ENCODE data around the gene SVIL. TPM values are rescaled to one million over a fixed set of nuclear protein-coding genes. Genes with fewer than 3 reads are reported as not detected.

Gene SVIL
- total RNA-seq, 2 experiments from 2014 or later = 0.47 to 1.5 TPM

GRCh38 chr10:29622382-29622922, 12.3 kb downstream of the SVIL start:
- CTCF ChIA-PET (ENCODE audit: unreplicated experiment) = no interaction called here
- no TSS peak for BruUV-seq (replicated peaks)
- Histone ChIP-seq H3K79me2 (ENCODE audit: insufficient read depth, low read depth, low read length) (no peaks in the 10 kb centered on the region), H3K9me2 (ENCODE audit: insufficient read depth, low read length) (no peaks in the 10 kb centered on the region), H4K20me1 (ENCODE audit: insufficient read depth, low read length) (no peaks in the 10 kb centered on the region), H3K36me3 (ENCODE audit: insufficient read depth, low read length) (no peaks in the 10 kb centered on the region), H3K4me2 (ENCODE audit: low read length) (no peak overlapping the region), H3K9me3 (ENCODE audit: low read length) (no peaks in the 10 kb centered on the region), H3K27ac (ENCODE audit: low read depth, low read length, poor library complexity, severe bottlenecking) (no peak overlapping the region), H3K4me3 (ENCODE audit: low read depth, low read length, poor library complexity, severe bottlenecking) (no peak overlapping the region), H3K4me1 (ENCODE audit: insufficient read depth, low read length, poor library complexity, severe bottlenecking) (no peaks in the 10 kb centered on the region), H2AFZ (ENCODE audit: low read length) (no peak overlapping the region)
- intact Hi-C loops (cut with micrococcal nuclease; ENCODE audit: unreplicated experiment) = no loop called here
- TF ChIP-seq CTCF (conservative IDR thresholded peaks at IDR 0.05; ENCODE audit: low read length) = no peak
- no peak for TF ChIP-seq EZH2phosphoT487 (IDR thresholded peaks at IDR 0.05; ENCODE audit: borderline replicate concordance, low read depth, low read length)
- POLR2A ChIA-PET = interaction anchor here (0.6 kb wide), 1 partner anchor 274 kb away, joined by 3 read pairs; no protein-coding TSS in a partner anchor
- no peak for DNase-seq (ENCODE audit: low spot score)

GRCh38 chr10:29621161-29621560, 13.6 kb downstream of the SVIL start:
- Histone ChIP-seq H3K36me3 (ENCODE audit: insufficient read depth, low read length) (no peaks in the 10 kb centered on the region), H3K79me2 (ENCODE audit: insufficient read depth, low read depth, low read length) (no peaks in the 10 kb centered on the region), H3K4me3 (ENCODE audit: low read depth, low read length, poor library complexity, severe bottlenecking) (no peak overlapping the region), H3K9me2 (ENCODE audit: insufficient read depth, low read length) (no peaks in the 10 kb centered on the region), H3K4me1 (ENCODE audit: insufficient read depth, low read length, poor library complexity, severe bottlenecking) (no peaks in the 10 kb centered on the region), H4K20me1 (ENCODE audit: insufficient read depth, low read length) (no peaks in the 10 kb centered on the region), H3K27ac (ENCODE audit: low read depth, low read length, poor library complexity, severe bottlenecking) (no peak overlapping the region), H3K4me2 (ENCODE audit: low read length) (no peak overlapping the region), H3K9me3 (ENCODE audit: low read length) (no peaks in the 10 kb centered on the region), H2AFZ (ENCODE audit: low read length) (no peak overlapping the region)
- POLR2A ChIA-PET = no interaction called here
- intact Hi-C loops (cut with micrococcal nuclease; ENCODE audit: unreplicated experiment) = no loop called here
- TF ChIP-seq EZH2phosphoT487 (IDR thresholded peaks at IDR 0.05; ENCODE audit: borderline replicate concordance, low read depth, low read length) = no peak
- no peak for TF ChIP-seq CTCF (conservative IDR thresholded peaks at IDR 0.05; ENCODE audit: low read length)
- BruUV-seq (replicated peaks) = no TSS peak
- no peak for DNase-seq (ENCODE audit: low spot score)
- CTCF ChIA-PET (ENCODE audit: unreplicated experiment) = no interaction called here

GRCh38 chr10:29620112-29620690, 14.6 kb downstream of the SVIL start:
- no peak for DNase-seq (ENCODE audit: low spot score)
- Histone ChIP-seq H2AFZ (ENCODE audit: low read length) (no peak overlapping the region), H3K27ac (ENCODE audit: low read depth, low read length, poor library complexity, severe bottlenecking) (no peak overlapping the region), H3K4me3 (ENCODE audit: low read depth, low read length, poor library complexity, severe bottlenecking) (no peak overlapping the region), H3K4me1 (ENCODE audit: insufficient read depth, low read length, poor library complexity, severe bottlenecking) (no peaks in the 10 kb centered on the region), H3K9me3 (ENCODE audit: low read length) (no peaks in the 10 kb centered on the region), H4K20me1 (ENCODE audit: insufficient read depth, low read length) (no peaks in the 10 kb centered on the region), H3K36me3 (ENCODE audit: insufficient read depth, low read length) (no peaks in the 10 kb centered on the region), H3K9me2 (ENCODE audit: insufficient read depth, low read length) (no peaks in the 10 kb centered on the region), H3K4me2 (ENCODE audit: low read length) (no peak overlapping the region), H3K79me2 (ENCODE audit: insufficient read depth, low read depth, low read length) (no peaks in the 10 kb centered on the region)
- POLR2A ChIA-PET = no interaction called here
- intact Hi-C loops (cut with micrococcal nuclease; ENCODE audit: unreplicated experiment) = no loop called here
- no TSS peak for BruUV-seq (replicated peaks)
- CTCF ChIA-PET (ENCODE audit: unreplicated experiment) = no interaction called here
- no peak for TF ChIP-seq CTCF (conservative IDR thresholded peaks at IDR 0.05; ENCODE audit: low read length)
- no peak for TF ChIP-seq EZH2phosphoT487 (IDR thresholded peaks at IDR 0.05; ENCODE audit: borderline replicate concordance, low read depth, low read length)
